K562 (cell line): ENCODE data around the gene DIPK1B. TPM values are rescaled to one million over a fixed set of nuclear protein-coding genes. Genes with fewer than 3 reads are reported as not detected.

Experiments used
- ARID1B ChIP-seq: fragments of 450-650 bp; IDR thresholded peaks from 2 replicates; pipeline ENCODE4 v1.6.1; 2016; ENCODE audit warnings: antibody characterized with exemption, mild to moderate bottlenecking, inconsistent platforms
- DACH1 ChIP-seq: fragments of 450-650 bp; IDR thresholded peaks from 2 replicates; pipeline ENCODE4 v1.6.1; 2018; ENCODE audit not compliant: partially characterized antibody
- FOXA1 ChIP-seq: fragments of 450-650 bp; IDR thresholded peaks from 2 replicates; pipeline ENCODE4 v1.6.1; 2016; ENCODE audit warnings: mild to moderate bottlenecking, borderline replicate concordance
- FOXJ3 ChIP-seq: sonication (generic); formaldehyde crosslinking; IDR thresholded peaks from 2 replicates; pipeline ENCODE4 v1.4.0; 2020; ENCODE audit warnings: mild to moderate bottlenecking, missing genetic modification reagents
- JUND ChIP-seq, 2 experiments: IDR thresholded peaks; 2 replicates in 1 of 2; 3 replicates in 1 of 2; pipeline ENCODE4 v1.6.1; 2011; ENCODE audit warnings: borderline replicate concordance in 2 of 2, low read depth in 2 of 2, low read length in 2 of 2, improper control_type of control experiment in 1 of 2, missing biosample characterization in 1 of 2, missing genetic modification characterization in 1 of 2, missing genetic modification reagents in 1 of 2
- L3MBTL2 ChIP-seq: fragments of 450-650 bp; IDR thresholded peaks from 2 replicates; pipeline ENCODE4 v1.6.1; 2016; ENCODE audit warnings: mild to moderate bottlenecking, moderate library complexity
- MED1 ChIP-seq: sonication (generic); formaldehyde crosslinking; IDR thresholded peaks from 2 replicates; pipeline ENCODE4 v1.8.1; 2023; ENCODE audit warnings: missing genetic modification reagents, borderline replicate concordance
- POLR3G ChIP-seq: IDR thresholded peaks from 2 replicates; pipeline ENCODE4 v1.6.1; 2011; ENCODE audit not compliant: insufficient read length, insufficient replicate concordance; ENCODE audit errors: extremely low read depth
- RHOXF2B ChIP-seq: fragments of 250-450 bp; sonication (Bioruptor Pico); conservative IDR thresholded peaks from 2 replicates; pipeline ENCODE4 v1.5.1; 2021
- SIX5 ChIP-seq, 2 experiments: IDR thresholded peaks; 2 replicates each; pipeline ENCODE4 v1.6.1; 2011; ENCODE audit warnings: low read length in 2 of 2, borderline replicate concordance in 1 of 2, low read depth in 1 of 2, mild to moderate bottlenecking in 1 of 2, moderate library complexity in 1 of 2; ENCODE audit not compliant: insufficient read depth in 1 of 2
- SP2 ChIP-seq: IDR thresholded peaks from 2 replicates; pipeline ENCODE4 v1.6.1; 2011; ENCODE audit warnings: mild to moderate bottlenecking, low read depth, low read length, moderate library complexity; ENCODE audit not compliant: poor library complexity, severe bottlenecking; ENCODE audit errors: extremely low read depth
- TAF15 ChIP-seq: fragments of 200-400 bp; formaldehyde crosslinking; IDR thresholded peaks from 2 replicates; pipeline ENCODE4 v1.6.1; 2017; ENCODE audit warnings: mild to moderate bottlenecking, low read depth, low read length, moderate library complexity
- TGIF2 ChIP-seq: sonication (generic); formaldehyde crosslinking; IDR thresholded peaks from 2 replicates; pipeline ENCODE4 v1.8.1; 2022; ENCODE audit warnings: mild to moderate bottlenecking, missing genetic modification reagents, moderate library complexity
- U2AF2 ChIP-seq: fragments of 200-400 bp; formaldehyde crosslinking; optimal IDR thresholded peaks from 2 replicates; pipeline ENCODE3; 2017; ENCODE audit warnings: low read depth, mild to moderate bottlenecking, low read length
- XRCC3 ChIP-seq: fragments of 450-650 bp; IDR thresholded peaks from 2 replicates; pipeline ENCODE4 v1.6.1; 2017; ENCODE audit warnings: mild to moderate bottlenecking, moderate library complexity
- ZBTB33 ChIP-seq: sonication (generic); formaldehyde crosslinking; IDR thresholded peaks from 2 replicates; pipeline ENCODE4 v1.8.1; 2023; ENCODE audit warnings: mild to moderate bottlenecking, missing genetic modification reagents
- ZFP36 ChIP-seq: fragments of 150-350 bp; IDR thresholded peaks from 2 replicates; pipeline ENCODE4 v1.6.1; 2018; ENCODE audit warnings: low read length, low read depth; ENCODE audit not compliant: partially characterized antibody
- ZKSCAN3 ChIP-seq: fragments of 250-450 bp; sonication (Bioruptor Pico); IDR thresholded peaks from 2 replicates; pipeline ENCODE4 v1.4.0; 2020
- ZNF165 ChIP-seq: fragments of 250-450 bp; sonication (Bioruptor Pico); IDR thresholded peaks from 2 replicates; pipeline ENCODE4 v1.4.0; 2020; ENCODE audit warnings: borderline replicate concordance
- ZNF707 ChIP-seq: fragments of 250-450 bp; sonication (Bioruptor Pico); conservative IDR thresholded peaks from 2 replicates; pipeline ENCODE4 v1.8.0; 2022; ENCODE audit warnings: inconsistent platforms, mild to moderate bottlenecking, moderate library complexity
- polyA plus RNA-seq, 8 experiments: library from polyadenylated mRNA; depleted of rRNA in 4 of 8; stranded (reverse) in 5 of 8; unstranded in 3 of 8; fragments of >200 nt; fragmentation: Nextera tagmentation in 2 of 8; fragmentation: Illumina TruSeq in 1 of 8; extraction: Ambion mirVana in 2 of 8; extraction: Trizol in 1 of 8; gene quantifications; 2 replicates each; pipeline versions ENCODE4 v1.2.1 to v1.2.3, GENCODE V29; 2011 to 2014; ENCODE audit warnings: inconsistent platforms in 1 of 8, missing spikeins in 1 of 8
- total RNA-seq, 7 experiments: library from RNA; depleted of rRNA in 6 of 7; stranded (reverse); fragments of >200 nt in 6 of 7; fragmentation: Illumina TruSeq in 2 of 7; extraction: Trizol in 2 of 7; gene quantifications; 2 replicates each; pipeline versions ENCODE4 v1.2.1 to v1.2.3, GENCODE V29; 2011 to 2021; ENCODE audit warnings: low replicate concordance in 1 of 7
- TF ChIP-seq, protein P1 (sequence below): sonication (generic); formaldehyde crosslinking; IDR thresholded peaks from 2 replicates; pipeline ENCODE4 v1.8.0; 2022; ENCODE audit warnings: mild to moderate bottlenecking, missing genetic modification reagents
- TF ChIP-seq, protein P2 (sequence below): fragments of 250-450 bp; sonication (Bioruptor Pico); IDR thresholded peaks from 2 replicates; pipeline ENCODE4 v1.4.0; 2020; ENCODE audit warnings: mild to moderate bottlenecking, moderate library complexity

DIPK1B gene
- total and polyA plus RNA-seq, 9 of the 15 experiments (the other 6 are each of a cell fraction or from before 2014, with no cell fraction given): 0.08 to 22.3 (median 5.9) TPM

DNA sequence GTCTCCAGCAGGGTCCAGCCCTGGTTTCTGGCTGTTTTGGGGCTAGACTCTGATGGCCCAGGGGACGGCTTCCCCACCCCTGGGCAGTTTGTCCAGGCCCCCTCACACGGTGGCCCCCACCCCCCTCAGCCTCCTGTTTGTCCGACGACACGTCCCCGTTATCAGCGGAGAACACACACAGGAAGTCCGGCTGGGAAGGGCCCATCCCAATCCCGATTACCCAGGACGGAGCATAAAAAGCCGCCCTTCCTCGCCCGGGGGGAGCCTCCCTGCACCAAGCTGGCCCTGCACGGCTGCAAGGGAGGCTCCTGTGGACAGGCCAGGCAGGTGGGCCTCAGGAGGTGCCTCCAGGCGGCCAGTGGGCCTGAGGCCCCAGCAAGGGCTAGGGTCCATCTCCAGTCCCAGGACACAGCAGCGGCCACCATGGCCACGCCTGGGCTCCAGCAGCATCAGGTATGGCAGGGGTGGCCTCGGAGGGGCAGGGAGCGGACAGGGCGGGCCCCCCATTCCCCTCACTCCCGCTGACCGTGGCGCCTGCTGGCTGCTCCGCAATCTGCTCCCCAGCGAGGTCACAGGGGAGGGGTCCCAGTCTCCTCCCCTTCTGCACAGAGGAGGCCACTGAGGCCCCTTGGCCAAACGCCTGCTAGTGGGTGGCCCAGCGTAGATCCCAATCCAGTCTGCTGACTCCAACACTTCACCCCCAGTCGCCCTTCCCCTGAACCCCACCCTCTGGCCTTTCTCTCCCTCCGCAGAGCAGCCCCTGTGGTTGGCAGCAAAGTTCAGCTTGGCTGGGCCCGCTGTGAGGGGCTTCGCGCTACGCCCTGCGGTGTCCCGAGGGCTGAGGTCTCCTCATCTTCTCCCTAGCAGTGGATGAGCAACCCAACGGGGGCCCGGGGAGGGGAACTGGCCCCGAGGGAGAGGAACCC, 49.5 kb upstream of the DIPK1B start, which contains the start of gene EGFL7 (continued):
- TF ChIP-seq L3MBTL2 (peak; percentile 68), U2AF2 (no peak), TGIF2 (no peak), ARID1B (peak; percentile 97), TAF15 (no peak), ZNF707 (no peak), RHOXF2B (CRISPR knock-in tag) (no peak), MED1 (no peak), POLR3G (no peak), XRCC3 (no peak), DACH1 (no peak), FOXA1 (no peak), SIX5 (IDR thresholded peaks at IDR 0.05; ENCODE audit: borderline replicate concordance in 1 of 2, insufficient read depth in 1 of 2, low read depth in 1 of 2, low read length in 2 of 2) (no peak), ZKSCAN3 (CRISPR knock-in tag) (no peak), ZBTB33 (CRISPR knock-in tag) (peak; percentile 46; the same call in 1 of the 2 replicates), JUND (IDR thresholded peaks at IDR 0.05; ENCODE audit: borderline replicate concordance, low read depth, low read length) (peak; percentile 66), JUND (tag; IDR thresholded peaks at IDR 0.05; ENCODE audit: borderline replicate concordance, low read depth, low read length) (no peak; the same call in 2 of the 3 replicates), SP2 (no peak), ZFP36 (no peak), ZNF165 (no peak), FOXJ3 (CRISPR knock-in tag) (no peak)
- TF ChIP-seq, protein P1, sequence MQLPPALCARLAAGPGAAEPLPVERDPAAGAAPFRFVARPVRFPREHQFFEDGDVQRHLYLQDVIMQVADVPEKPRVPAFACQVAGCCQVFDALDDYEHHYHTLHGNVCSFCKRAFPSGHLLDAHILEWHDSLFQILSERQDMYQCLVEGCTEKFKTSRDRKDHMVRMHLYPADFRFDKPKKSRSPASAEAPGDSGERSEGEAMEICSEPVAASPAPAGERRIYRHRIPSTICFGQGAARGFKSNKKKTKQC: no peak
- TF ChIP-seq, protein P2, sequence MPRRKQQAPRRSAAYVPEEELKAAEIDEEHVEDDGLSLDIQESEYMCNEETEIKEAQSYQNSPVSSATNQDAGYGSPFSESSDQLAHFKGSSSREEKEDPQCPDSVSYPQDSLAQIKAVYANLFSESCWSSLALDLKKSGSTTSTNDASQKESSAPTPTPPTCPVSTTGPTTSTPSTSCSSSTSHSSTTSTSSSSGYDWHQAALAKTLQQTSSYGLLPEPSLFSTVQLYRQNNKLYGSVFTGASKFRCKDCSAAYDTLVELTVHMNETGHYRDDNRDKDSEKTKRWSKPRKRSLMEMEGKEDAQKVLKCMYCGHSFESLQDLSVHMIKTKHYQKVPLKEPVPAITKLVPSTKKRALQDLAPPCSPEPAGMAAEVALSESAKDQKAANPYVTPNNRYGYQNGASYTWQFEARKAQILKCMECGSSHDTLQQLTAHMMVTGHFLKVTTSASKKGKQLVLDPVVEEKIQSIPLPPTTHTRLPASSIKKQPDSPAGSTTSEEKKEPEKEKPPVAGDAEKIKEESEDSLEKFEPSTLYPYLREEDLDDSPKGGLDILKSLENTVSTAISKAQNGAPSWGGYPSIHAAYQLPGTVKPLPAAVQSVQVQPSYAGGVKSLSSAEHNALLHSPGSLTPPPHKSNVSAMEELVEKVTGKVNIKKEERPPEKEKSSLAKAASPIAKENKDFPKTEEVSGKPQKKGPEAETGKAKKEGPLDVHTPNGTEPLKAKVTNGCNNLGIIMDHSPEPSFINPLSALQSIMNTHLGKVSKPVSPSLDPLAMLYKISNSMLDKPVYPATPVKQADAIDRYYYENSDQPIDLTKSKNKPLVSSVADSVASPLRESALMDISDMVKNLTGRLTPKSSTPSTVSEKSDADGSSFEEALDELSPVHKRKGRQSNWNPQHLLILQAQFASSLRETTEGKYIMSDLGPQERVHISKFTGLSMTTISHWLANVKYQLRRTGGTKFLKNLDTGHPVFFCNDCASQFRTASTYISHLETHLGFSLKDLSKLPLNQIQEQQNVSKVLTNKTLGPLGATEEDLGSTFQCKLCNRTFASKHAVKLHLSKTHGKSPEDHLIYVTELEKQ: no peak
